Epithelial cell of esophagus (primary cell): ENCODE results near the gene SLC12A1.
"Not testable (repeated sequence)": the region's sequence is repeated elsewhere in the genome, so short reads cannot be mapped to it uniquely, and the experiment has no call there.

Experiments used
- DNase-seq: peaks from one replicate; pipeline ENCODE4 v3.0.0; 2010; ENCODE audit warnings: low read depth
- H3K4me3 ChIP-seq: 2 replicates; pipeline ENCODE4 v1.5.1; 2011; ENCODE audit warnings: mild to moderate bottlenecking, low read length, control low read depth
- TF ChIP-seq, protein P1 (sequence below): IDR thresholded peaks from 2 replicates; pipeline ENCODE4 v1.5.1; 2011; ENCODE audit warnings: low read depth, mild to moderate bottlenecking, low read length, control low read depth, inconsistent platforms; ENCODE audit not compliant: insufficient read depth; ENCODE audit errors: missing control alignments

The SLC12A1 gene

DNA sequence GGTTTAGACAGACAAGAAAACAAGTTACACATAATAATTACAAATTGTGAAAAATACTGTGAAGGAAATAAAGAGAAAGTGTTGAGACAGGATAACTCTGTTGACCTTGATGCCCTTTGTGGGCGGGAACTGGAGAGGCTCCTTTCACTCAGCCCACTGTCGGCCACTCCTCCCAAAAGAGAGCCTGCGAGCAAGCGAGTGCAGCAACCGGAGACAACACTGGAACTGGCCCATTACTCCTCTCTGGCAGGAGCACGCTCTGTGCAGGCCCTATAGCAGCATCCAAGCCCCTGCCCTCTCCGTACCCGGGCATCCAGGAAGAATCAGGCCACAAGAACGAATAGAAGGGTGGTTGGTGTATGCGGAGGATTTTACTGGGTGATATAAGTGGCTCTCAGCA lies 108.9 kb downstream of the SLC12A1 start:
- no peak overlapping the region for H3K4me3 ChIP-seq
- TF ChIP-seq, protein P1, sequence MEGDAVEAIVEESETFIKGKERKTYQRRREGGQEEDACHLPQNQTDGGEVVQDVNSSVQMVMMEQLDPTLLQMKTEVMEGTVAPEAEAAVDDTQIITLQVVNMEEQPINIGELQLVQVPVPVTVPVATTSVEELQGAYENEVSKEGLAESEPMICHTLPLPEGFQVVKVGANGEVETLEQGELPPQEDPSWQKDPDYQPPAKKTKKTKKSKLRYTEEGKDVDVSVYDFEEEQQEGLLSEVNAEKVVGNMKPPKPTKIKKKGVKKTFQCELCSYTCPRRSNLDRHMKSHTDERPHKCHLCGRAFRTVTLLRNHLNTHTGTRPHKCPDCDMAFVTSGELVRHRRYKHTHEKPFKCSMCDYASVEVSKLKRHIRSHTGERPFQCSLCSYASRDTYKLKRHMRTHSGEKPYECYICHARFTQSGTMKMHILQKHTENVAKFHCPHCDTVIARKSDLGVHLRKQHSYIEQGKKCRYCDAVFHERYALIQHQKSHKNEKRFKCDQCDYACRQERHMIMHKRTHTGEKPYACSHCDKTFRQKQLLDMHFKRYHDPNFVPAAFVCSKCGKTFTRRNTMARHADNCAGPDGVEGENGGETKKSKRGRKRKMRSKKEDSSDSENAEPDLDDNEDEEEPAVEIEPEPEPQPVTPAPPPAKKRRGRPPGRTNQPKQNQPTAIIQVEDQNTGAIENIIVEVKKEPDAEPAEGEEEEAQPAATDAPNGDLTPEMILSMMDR = no peak
- no peak for DNase-seq

DNA sequence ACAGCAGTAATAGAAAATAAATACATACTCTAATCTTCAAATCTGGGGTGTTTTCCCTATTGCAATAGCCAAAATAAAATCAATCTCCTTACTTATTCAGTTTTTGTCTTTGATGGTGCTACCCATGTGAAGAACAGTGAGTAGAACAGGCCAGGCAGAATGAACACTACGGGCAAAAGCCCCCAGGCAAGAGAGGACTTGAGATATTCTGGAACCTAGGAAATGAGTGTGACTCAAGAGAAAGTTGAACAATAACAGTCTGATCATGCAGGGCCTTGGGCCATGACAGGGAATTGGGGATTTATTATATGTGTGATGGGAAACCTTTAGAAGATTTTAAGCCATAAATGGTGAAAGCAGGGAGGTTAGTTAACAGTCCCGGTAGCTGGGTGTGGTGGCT lies 111.1 kb downstream of the SLC12A1 start:
- DNase-seq = peak; percentile 30
- TF ChIP-seq, protein P1 = no peak
- no peak overlapping the region for H3K4me3 ChIP-seq

DNA sequence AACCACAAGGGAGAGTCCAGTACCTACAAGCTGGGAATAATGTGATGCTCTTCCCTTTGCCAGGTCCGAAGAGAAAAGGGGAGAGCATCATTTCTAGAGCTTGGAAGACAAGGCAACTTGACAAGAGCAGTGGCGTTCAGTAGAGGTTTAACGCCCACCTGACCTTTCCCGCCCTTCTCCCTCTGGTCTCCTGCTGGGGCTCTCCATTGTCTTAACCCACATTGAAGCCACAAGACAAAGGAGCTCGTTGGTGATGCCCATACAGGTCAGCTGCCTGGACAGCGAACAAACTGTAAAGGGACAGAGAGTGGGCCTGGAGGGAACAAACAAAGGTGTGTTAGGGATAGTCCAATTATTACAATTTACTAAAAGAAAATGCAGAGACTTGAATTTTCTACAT lies 112.0 kb downstream of the SLC12A1 start:
- DNase-seq = no peak
- H3K4me3 ChIP-seq = no peak overlapping the region
- TF ChIP-seq, protein P1 = no peak

DNA sequence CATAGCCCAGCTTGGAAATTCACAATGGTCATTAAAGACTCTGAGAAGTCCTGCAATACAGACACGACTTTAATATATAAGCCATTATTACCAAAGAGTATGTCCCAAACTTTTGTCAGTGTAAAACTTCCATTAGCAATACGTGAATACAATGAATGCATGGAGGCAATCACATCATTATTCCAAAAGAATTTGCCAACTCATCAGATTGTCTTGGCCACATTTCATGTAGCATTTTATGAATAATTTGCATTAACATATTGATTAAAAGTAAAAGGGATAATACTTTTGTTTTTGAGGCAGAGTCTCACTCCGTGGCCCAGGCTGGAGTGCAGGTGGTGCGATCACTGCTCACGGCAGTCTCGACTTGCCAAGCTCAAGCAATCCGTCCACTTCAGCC lies 117.2 kb downstream of the SLC12A1 start:
- TF ChIP-seq, protein P1 = no peak
- H3K4me3 ChIP-seq = no peak overlapping the region
- no peak for DNase-seq

DNA sequence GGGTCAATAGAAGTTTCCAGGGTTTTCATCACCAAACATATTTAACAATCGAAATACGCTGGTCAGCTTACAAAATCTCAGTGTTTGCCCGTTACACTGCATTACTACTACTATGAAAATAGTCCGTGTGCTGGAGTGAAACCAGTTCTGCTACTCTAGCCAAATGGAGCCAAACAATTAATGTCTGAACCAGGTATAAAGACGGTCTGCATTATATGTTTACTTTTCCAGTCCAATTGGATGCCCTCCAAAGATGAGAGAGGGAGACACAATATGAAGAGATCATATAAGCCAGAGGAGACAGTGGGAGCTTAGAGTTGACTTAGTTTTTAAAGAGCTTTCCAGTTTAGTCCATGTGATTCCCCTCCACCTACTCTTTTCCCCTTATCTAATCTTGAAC lies 118.8 kb downstream of the SLC12A1 start:
- DNase-seq = no peak
- TF ChIP-seq, protein P1 = no peak
- no peak overlapping the region for H3K4me3 ChIP-seq

DNA sequence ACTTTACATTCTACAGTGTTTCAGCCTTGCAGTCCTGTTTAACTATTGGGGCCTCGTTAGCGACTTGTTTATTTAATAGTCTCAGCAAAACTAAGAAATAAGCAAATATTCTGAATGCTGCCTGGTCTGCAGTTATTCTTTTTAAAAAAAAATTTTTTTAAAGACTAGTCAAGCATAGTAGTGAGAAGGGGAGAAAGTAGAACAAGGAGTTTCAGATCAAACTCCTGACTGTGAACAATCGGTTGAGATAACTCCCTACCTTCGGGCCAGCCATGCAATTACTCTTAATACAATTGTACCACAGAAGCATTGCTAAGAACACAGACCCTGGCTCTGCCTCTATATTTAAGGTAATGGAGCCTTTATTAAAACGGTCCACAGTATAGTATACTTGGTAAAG lies 119.3 kb downstream of the SLC12A1 start:
- DNase-seq = no peak
- TF ChIP-seq, protein P1 = no peak
- no peak overlapping the region for H3K4me3 ChIP-seq

DNA sequence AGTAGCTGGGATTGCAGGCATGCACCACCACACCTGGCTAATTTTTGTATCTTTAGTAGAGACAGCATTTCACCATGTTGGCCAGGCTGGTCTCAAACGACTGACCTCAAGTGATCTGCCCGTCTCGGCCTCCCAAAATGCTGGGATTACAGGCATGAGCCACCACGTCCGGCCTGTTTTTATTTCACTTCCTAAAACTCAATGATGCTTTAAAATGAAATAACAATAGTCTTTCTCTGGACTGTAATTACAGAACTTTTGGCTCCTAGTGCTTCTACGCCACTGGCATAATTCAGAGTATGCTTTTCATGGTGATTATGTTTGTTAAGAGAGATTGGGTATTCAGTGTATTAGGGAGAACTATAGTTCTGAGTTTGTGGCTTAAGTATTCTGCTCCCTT lies 120.1 kb downstream of the SLC12A1 start:
- not testable (repeated sequence) for DNase-seq, H3K4me3 ChIP-seq
